ENCODE measurements around the gene ANO2. TPM values are rescaled to one million over a fixed set of nuclear protein-coding genes. Genes with fewer than 3 reads are reported as not detected.
A peak's percentile ranks its signal among the peaks of the same experiment; 100 is the strongest.

Gene ANO2
- total RNA-seq, 8 experiments from 2014 or later: 0.46 to 162 (median 5.5) TPM

- Histone ChIP-seq H3K4me1 (replicated peaks in 1 of 2) (no peaks in the 10 kb centered on the region), H3K4me3 (no peak overlapping the region), H3K27ac (no peak overlapping the region)
- WGBS, 10 experiments: 67 to 80% (median 71%) methylated on average over 1 to 2 of the region's 14 CpGs; no CpG with 5 or more reads in 6 of the 10 experiments
- in situ Hi-C loops (cut with MboI; ENCODE audit: low pct_unique_long_range_greater_than_20kb in 2 of 9, low sequenced_read_pairs in 9 of 9, unreplicated experiment in 9 of 9): no loop called here
- no peak for ATAC-seq (replicated peaks in 6 of 8)
Measured at GRCh38 chr12:5923043-5923605, 21.9 kb downstream of the ANO2 start.

DNA sequence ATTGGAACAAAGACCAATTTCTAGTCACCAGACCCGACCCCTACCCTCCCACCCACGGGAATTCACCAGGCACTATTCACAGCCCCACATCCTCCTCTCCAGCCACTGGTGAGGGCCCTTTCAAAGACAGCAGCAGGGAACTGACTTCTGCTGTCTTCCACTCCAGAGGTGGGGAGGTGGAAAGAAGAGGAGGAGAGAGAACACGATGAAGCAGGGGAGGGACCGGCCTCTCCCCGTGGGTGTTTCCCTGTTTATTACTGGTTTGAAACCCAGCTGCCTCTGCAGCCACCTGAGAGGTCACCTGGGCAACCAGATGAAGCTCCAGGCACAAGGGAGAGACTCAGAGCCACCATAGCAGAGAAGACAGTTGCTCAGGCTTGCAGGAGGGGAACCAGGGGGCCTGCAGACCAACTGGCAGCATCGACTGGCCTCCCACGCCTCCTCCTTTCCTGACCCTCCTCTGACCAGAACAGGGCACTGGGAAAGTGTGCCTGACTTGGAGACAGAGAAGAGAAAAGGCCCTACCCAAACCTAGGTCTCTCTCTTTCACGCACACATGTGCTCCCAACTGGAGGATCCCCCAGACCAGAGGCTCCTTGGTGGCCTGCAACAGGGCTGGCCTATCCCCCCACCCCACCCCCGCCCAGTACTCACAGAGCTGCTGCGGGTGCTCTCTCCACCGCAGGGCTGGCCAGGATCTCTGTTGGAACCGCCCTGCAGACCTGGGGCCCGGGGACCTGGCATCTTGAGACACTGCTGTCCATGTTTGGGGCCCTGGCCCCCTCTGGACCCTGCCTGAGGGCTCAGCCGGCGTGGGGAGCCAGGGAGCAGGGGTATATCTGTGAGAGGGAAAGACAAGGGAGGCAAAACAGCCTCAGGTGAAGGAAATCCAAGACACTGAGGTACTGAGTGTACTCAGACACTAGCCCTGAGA lies 22.8 kb downstream of the ANO2 start:
- no peak for ATAC-seq (replicated peaks in 6 of 8)
- H3K27ac ChIP-seq: no peak overlapping the region
- in situ Hi-C loops (cut with MboI; ENCODE audit: low pct_unique_long_range_greater_than_20kb in 2 of 9, low sequenced_read_pairs in 9 of 9, unreplicated experiment in 9 of 9): no loop called here
- H3K4me1 ChIP-seq (replicated peaks in 1 of 2): no peaks in the 10 kb centered on the region
- WGBS, 10 experiments: 0 to 80% (median 44%) methylated on average over 1 to 5 of the region's 15 CpGs; no CpG with 5 or more reads in 4 of the 10 experiments
- H3K4me3 ChIP-seq: no peak overlapping the region

DNA sequence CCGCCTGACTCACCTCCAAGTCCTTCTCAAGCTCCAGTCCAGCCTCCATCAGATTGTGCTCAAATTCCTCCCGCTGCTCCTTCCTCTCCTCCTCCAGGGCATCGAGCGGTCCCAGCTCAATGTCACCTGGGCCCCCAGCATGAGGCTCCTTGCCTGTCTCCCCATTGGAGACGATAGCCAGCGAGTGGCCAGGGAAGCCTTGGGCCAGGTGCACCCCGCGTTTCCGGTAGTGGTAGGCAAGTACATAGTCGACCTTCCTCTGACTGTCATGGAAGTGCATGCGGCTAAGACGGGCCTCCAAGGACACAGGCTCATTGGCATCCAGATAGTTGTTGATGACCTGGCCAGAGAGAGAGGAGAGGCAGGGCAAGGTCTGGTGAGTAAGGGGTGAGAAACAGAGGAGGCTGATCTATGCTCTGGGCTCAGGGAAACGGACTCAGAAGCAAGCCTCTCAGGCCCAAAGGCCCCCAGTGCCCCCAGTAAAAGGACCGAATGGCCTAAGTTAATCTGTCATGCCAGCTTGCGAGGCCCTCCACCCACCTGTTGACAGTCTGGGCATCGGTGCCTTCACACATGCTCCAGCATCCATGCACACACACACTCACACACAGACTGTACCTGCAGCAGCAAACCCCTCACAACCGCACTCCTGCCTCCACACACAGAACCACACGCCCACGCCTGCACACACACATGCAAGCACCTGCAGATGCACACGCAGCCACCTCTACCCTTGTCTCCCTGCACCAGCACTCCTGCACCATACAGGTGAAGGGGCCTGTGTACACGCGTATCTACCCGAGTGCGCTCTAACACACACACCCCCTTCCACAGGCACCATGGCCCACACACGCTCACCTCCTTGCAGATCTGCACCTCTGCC lies 23.8 kb downstream of the ANO2 start:
- Histone ChIP-seq H3K27ac (no peak overlapping the region), H3K4me1 (replicated peaks in 1 of 2) (no peaks in the 10 kb centered on the region), H3K4me3 (no peak overlapping the region)
- no peak for ATAC-seq (replicated peaks in 6 of 8)
- in situ Hi-C loops (cut with MboI; ENCODE audit: low pct_unique_long_range_greater_than_20kb in 2 of 9, low sequenced_read_pairs in 9 of 9, unreplicated experiment in 9 of 9): no loop called here
- 70 to 91% (median 84%) methylated on average over 1 to 10 of the region's 25 CpGs; no CpG with 5 or more reads in 5 of the 10 experiments for WGBS, 10 experiments

- WGBS, 10 experiments: 60 to 100% (median 80%) methylated on average over 1 to 7 of the region's 9 CpGs; no CpG with 5 or more reads in 3 of the 10 experiments
- Histone ChIP-seq H3K4me1 (replicated peaks in 1 of 2) (no peaks in the 10 kb centered on the region), H3K27ac (no peak overlapping the region), H3K4me3 (no peak overlapping the region)
- in situ Hi-C loops (cut with MboI; ENCODE audit: low pct_unique_long_range_greater_than_20kb in 2 of 9, low sequenced_read_pairs in 9 of 9, unreplicated experiment in 9 of 9): no loop called here
- no peak for ATAC-seq (replicated peaks in 6 of 8)
Measured at GRCh38 chr12:5916785-5917290, 28.2 kb downstream of the ANO2 start.

DNA sequence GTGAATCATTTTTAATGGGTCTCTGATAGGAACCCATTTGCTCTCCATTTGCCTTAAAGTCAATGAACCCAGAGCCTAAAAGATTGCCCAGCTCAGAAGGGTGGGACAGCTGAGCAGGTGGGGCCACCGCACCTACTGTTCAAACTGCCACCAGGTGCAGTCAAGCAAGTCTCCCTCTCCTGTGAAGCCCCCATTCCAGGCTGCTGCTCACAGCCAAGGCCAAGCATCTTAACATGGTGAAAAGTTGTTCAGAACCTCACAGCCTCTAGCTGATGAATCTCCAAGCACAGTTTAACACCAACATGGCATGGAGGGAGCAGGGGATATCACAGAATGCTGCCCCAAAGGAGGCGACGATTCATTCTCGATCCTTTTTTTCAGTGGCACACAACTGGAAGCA lies 29.5 kb downstream of the ANO2 start:
- WGBS, 10 experiments: 20 to 100% (median 89%) methylated on average over 1 to 4 of the region's 4 CpGs; no CpG with 5 or more reads in 4 of the 10 experiments

DNA sequence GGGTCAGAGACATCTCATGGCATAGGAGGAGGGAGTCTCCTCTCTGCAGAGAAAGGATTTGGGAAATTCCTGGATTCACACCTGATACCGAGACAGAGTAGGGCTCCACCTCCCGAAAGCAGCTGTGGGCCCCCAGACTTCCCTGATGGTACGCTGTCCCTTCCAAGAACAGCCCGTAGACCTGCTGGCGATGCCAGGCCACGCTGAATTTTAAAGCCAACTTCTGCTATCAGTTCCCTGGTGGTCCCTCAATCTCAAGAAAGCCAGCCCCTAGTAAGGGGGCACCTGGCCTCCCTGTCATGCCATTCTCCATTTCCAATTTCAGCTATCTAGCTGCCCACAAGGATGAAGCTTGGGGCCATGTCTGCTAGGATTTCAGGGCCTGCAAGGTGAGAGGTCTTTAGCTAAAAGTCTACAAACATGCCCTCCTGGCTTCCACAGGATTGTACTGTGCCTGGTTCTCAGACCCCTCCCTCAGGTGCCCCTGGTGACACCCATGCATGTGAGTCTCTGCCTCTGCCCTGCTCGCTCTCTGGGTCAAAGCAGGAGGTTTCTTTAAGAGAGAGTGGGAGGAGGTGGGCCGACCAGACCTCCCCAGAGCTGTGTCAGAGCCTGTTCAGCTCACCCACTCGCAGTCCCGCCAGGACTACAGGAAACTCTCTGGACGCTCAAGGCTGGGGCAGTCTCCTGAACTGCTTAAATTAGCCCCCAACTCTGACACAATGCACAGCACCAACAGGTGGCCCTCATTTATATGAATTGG lies 30.5 kb downstream of the ANO2 start:
- H3K27ac ChIP-seq: no peak overlapping the region
- in situ Hi-C loops (cut with MboI; ENCODE audit: low pct_unique_long_range_greater_than_20kb in 2 of 9, low sequenced_read_pairs in 9 of 9, unreplicated experiment in 9 of 9): no loop called here
- no peak for ATAC-seq (replicated peaks in 6 of 8)
- H3K4me3 ChIP-seq: no peak overlapping the region
- 23 to 95% (median 82%) methylated on average over 1 to 8 of the region's 11 CpGs; no CpG with 5 or more reads in 2 of the 10 experiments for WGBS, 10 experiments
- H3K4me1 ChIP-seq (replicated peaks in 1 of 2): no peaks in the 10 kb centered on the region

More for the DNA sequence above, 29.5 kb downstream of the ANO2 start:
- Histone ChIP-seq H3K27ac (no peak overlapping the region), H3K4me3 (no peak overlapping the region), H3K4me1 (replicated peaks in 1 of 2) (no peaks in the 10 kb centered on the region)
- no peak for ATAC-seq (replicated peaks in 6 of 8)
- in situ Hi-C loops (cut with MboI; ENCODE audit: low pct_unique_long_range_greater_than_20kb in 2 of 9, low sequenced_read_pairs in 9 of 9, unreplicated experiment in 9 of 9): no loop called here

- 60 to 85% (median 67%) methylated on average over 1 to 7 of the region's 9 CpGs; no CpG with 5 or more reads in 3 of the 10 experiments for WGBS, 10 experiments
- Histone ChIP-seq H3K4me3 (no peak overlapping the region), H3K27ac (no peak overlapping the region), H3K4me1 (replicated peaks in 1 of 2) (no peaks in the 10 kb centered on the region)
- in situ Hi-C loops (cut with MboI; ENCODE audit: low pct_unique_long_range_greater_than_20kb in 2 of 9, low sequenced_read_pairs in 9 of 9, unreplicated experiment in 9 of 9): no loop called here
- no peak for ATAC-seq (replicated peaks in 6 of 8)
Measured at GRCh38 chr12:5913387-5913786, 31.7 kb downstream of the ANO2 start.

DNA sequence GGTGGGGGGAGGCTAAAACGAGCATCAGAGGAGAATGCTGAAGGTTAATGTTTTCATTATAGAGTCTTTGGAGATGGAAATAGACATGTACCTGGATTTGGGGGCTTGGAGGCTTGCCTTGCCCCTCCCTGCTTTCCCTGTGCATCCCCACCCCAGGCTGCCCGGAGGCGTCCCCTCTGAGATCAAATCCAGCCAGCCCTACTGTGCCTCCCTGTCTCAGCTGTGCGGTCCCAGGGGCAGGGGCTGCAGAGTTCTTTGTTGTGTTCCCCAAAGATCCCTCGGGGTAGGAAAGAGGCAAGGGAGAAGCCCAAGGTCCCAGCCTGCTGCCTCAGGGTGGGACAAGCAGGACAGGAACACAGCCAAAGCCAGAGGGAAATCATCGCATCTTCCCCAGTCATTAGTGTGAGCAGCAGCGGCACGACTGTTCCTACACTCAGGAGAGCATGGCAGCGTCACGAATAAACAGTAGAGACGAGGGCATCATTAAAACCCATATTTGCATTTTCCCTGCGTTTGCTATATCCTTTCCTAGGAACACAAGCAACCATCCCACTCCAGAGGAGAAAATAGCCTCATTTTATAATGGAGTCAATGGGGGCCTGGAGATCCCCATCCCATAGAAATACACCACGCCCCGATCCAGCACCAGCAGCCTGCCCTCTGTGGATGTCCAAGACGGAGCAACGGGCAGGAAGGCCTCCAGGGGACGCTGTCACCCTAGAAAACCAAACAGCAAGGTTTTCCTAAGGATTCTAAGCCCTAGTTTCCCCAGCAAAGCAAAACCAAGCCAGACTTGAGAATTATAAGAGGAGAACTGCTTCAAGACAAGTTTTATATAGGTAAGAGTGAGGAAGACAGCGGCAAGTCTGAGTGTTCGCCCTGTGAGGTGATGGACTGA lies 32.4 kb downstream of the ANO2 start:
- peak in 3 of 8 experiments; percentile 70 to 72 (median 72) for ATAC-seq (replicated peaks in 6 of 8)
- H3K4me1 ChIP-seq (replicated peaks in 1 of 2): no peaks in the 10 kb centered on the region
- WGBS, 10 experiments: 39 to 68% (median 62%) methylated on average over 3 to 11 of the region's 19 CpGs; no CpG with 5 or more reads in 5 of the 10 experiments
- H3K4me3 ChIP-seq: no peak overlapping the region
- no peak overlapping the region for H3K27ac ChIP-seq
- in situ Hi-C loops (cut with MboI; ENCODE audit: low pct_unique_long_range_greater_than_20kb in 2 of 9, low sequenced_read_pairs in 9 of 9, unreplicated experiment in 9 of 9): no loop called here

GRCh38 chr12:5912011-5912410 lies 33.0 kb downstream of the ANO2 start:
- peak in 1 of 8 experiments; percentile 25 for ATAC-seq (replicated peaks in 6 of 8)
- 20 to 50% (median 20%) methylated on average over 1 of the region's 3 CpGs; no CpG with 5 or more reads in 7 of the 10 experiments for WGBS, 10 experiments
- H3K4me1 ChIP-seq (replicated peaks in 1 of 2): no peaks in the 10 kb centered on the region
- in situ Hi-C loops (cut with MboI; ENCODE audit: low pct_unique_long_range_greater_than_20kb in 2 of 9, low sequenced_read_pairs in 9 of 9, unreplicated experiment in 9 of 9): no loop called here
- H3K4me3 ChIP-seq: no peak overlapping the region
- H3K27ac ChIP-seq: no peak overlapping the region

- Histone ChIP-seq H3K4me1 (replicated peaks in 1 of 2) (no peaks in the 10 kb centered on the region), H3K4me3 (no peak overlapping the region), H3K27ac (no peak overlapping the region)
- in situ Hi-C loops (cut with MboI; ENCODE audit: low pct_unique_long_range_greater_than_20kb in 2 of 9, low sequenced_read_pairs in 9 of 9, unreplicated experiment in 9 of 9): no loop called here
- no peak for ATAC-seq (replicated peaks in 6 of 8)
- WGBS, 10 experiments: 17 to 100% (median 65%) methylated on average over 1 to 5 of the region's 7 CpGs; no CpG with 5 or more reads in 1 of the 10 experiments
Measured at GRCh38 chr12:5910790-5911548, 34.1 kb downstream of the ANO2 start.

- Histone ChIP-seq H3K27ac (no peak overlapping the region), H3K4me3 (no peak overlapping the region), H3K4me1 (replicated peaks in 1 of 2) (no peaks in the 10 kb centered on the region)
- in situ Hi-C loops (cut with MboI; ENCODE audit: low pct_unique_long_range_greater_than_20kb in 2 of 9, low sequenced_read_pairs in 9 of 9, unreplicated experiment in 9 of 9): no loop called here
- WGBS, 10 experiments: 60 to 94% (median 69%) methylated on average over 1 to 3 of the region's 5 CpGs; no CpG with 5 or more reads in 4 of the 10 experiments
- ATAC-seq (replicated peaks in 6 of 8): no peak
Measured at GRCh38 chr12:5909560-5909959, 35.5 kb downstream of the ANO2 start.

Data from motor neuron (in vitro differentiated cells).